NCI-H748 (cell line): ENCODE results near the gene TMEM117.
"Not testable (repeated sequence)": the region's sequence is repeated elsewhere in the genome, so short reads cannot be mapped to it uniquely, and the experiment has no call there.

ENCODE experiments used
- DNase-seq: peaks from one replicate; lab custom pipeline; 2025; ENCODE audit not compliant: unreplicated experiment; lab: John Stamatoyannopoulos, UW

TMEM117 gene

GRCh38 chr12:44020555-44020954 is 184.7 kb downstream of the TMEM117 start:
- DNase-seq: no peak

GRCh38 chr12:44021471-44021971 is 185.6 kb downstream of the TMEM117 start:
- no peak for DNase-seq

GRCh38 chr12:44025499-44025898 is 189.6 kb downstream of the TMEM117 start:
- no peak for DNase-seq

- DNase-seq: no peak
These were observed 190.2 kb downstream of the TMEM117 start for GRCh38 chr12:44026046-44026445.

GRCh38 chr12:44026926-44027325 is 191.0 kb downstream of the TMEM117 start:
- DNase-seq: not testable (repeated sequence)

- no peak for DNase-seq
These were observed 193.3 kb downstream of the TMEM117 start for GRCh38 chr12:44029194-44029593.

- DNase-seq: no peak
These were observed 195.7 kb downstream of the TMEM117 start for GRCh38 chr12:44031472-44032185.

GRCh38 chr12:44034906-44035305 is 199.0 kb downstream of the TMEM117 start:
- no peak for DNase-seq

- DNase-seq: no peak
These were observed 201.1 kb downstream of the TMEM117 start for GRCh38 chr12:44036875-44037443.

GRCh38 chr12:44038411-44038810 is 202.5 kb downstream of the TMEM117 start:
- DNase-seq: no peak

GRCh38 chr12:44044491-44044890 is 208.6 kb downstream of the TMEM117 start:
- not testable (repeated sequence) for DNase-seq

- no peak for DNase-seq
These were observed 211.0 kb downstream of the TMEM117 start for GRCh38 chr12:44046732-44047417.

GRCh38 chr12:44052554-44052953 is 216.7 kb downstream of the TMEM117 start:
- no peak for DNase-seq

GRCh38 chr12:44053549-44054127 is 217.8 kb downstream of the TMEM117 start:
- no peak for DNase-seq

GRCh38 chr12:44054281-44054680 is 218.4 kb downstream of the TMEM117 start:
- no peak for DNase-seq

- DNase-seq: no peak
These were observed 222.5 kb downstream of the TMEM117 start for GRCh38 chr12:44058366-44058765.

- no peak for DNase-seq
These were observed 223.6 kb downstream of the TMEM117 start for GRCh38 chr12:44059476-44059875.

GRCh38 chr12:44063671-44064070 is 227.8 kb downstream of the TMEM117 start:
- no peak for DNase-seq

- no peak for DNase-seq
These were observed 241.0 kb downstream of the TMEM117 start for GRCh38 chr12:44076871-44077270.

GRCh38 chr12:44077294-44077693 is 241.4 kb downstream of the TMEM117 start:
- no peak for DNase-seq

GRCh38 chr12:44078273-44078672 is 242.4 kb downstream of the TMEM117 start:
- DNase-seq: no peak

- DNase-seq: no peak
These were observed 252.8 kb downstream of the TMEM117 start for GRCh38 chr12:44088647-44089046.
